Lung (tissue), 12 donors: ENCODE measurements around the gene NPAS3. TPM values are rescaled to one million over a fixed set of nuclear protein-coding genes. Genes with fewer than 3 reads are reported as not detected.

Experiments used
- ATAC-seq: fragments of 200-7000 bp; cut with Tn5 transposase; one replicate; pipeline ENCODE4 v1.9.1; 2020; ENCODE audit warnings: moderate number of reproducible peaks; ENCODE audit not compliant: insufficient read depth, low FRiP score
- DNase-seq, 3 donors: peaks; one replicate each; pipeline ENCODE4 v3.0.0-alpha.2; 2013 to 2017
- H3K27ac ChIP-seq, 2 donors: one replicate each; pipeline ENCODE4 v1.5.1; 2013; ENCODE audit warnings: mild to moderate bottlenecking in 2 of 2, moderate library complexity in 2 of 2, control low read depth in 1 of 2, inconsistent platforms in 1 of 2, low read depth in 1 of 2, low read length in 1 of 2
- H3K27me3 ChIP-seq, 3 donors: one replicate each; pipeline ENCODE4 v1.5.1; 2013; ENCODE audit warnings: low read length in 2 of 3; ENCODE audit not compliant: control insufficient read depth in 3 of 3, insufficient read depth in 3 of 3
- H3K36me3 ChIP-seq, 4 donors: one replicate each; pipeline ENCODE4 v1.5.1; 2013; ENCODE audit warnings: low read length in 4 of 4, mild to moderate bottlenecking in 1 of 4, moderate library complexity in 1 of 4; ENCODE audit not compliant: control insufficient read depth in 4 of 4, insufficient read depth in 4 of 4
- H3K4me1 ChIP-seq, 5 donors: one replicate each; pipeline ENCODE4 v1.5.1; 2013; ENCODE audit warnings: low read length in 5 of 5, mild to moderate bottlenecking in 2 of 5, moderate library complexity in 1 of 5; ENCODE audit not compliant: control insufficient read depth in 5 of 5, insufficient read depth in 5 of 5
- H3K4me3 ChIP-seq: one replicate; pipeline ENCODE4 v1.5.1; 2013; ENCODE audit warnings: mild to moderate bottlenecking, control low read depth, moderate library complexity
- H3K9ac ChIP-seq, 2 donors: one replicate each; pipeline ENCODE4 v1.5.1; 2013; ENCODE audit warnings: low read length in 2 of 2, control low read depth in 1 of 2; ENCODE audit not compliant: insufficient read depth in 1 of 2
- H3K9me3 ChIP-seq, 4 donors: one replicate each; pipeline ENCODE4 v1.5.1; 2013; ENCODE audit warnings: low read length in 3 of 4, mild to moderate bottlenecking in 1 of 4, moderate library complexity in 1 of 4; ENCODE audit not compliant: control insufficient read depth in 4 of 4, insufficient read depth in 3 of 4
- CTCF ChIP-seq: IDR thresholded peaks from 2 replicates; pipeline ENCODE4 v1.5.1; 2012; ENCODE audit warnings: mild to moderate bottlenecking; ENCODE audit errors: control extremely low read depth, extremely low read depth
- WGBS, 2 donors: extraction: QIAGEN DNeasy Blood & Tissue Kit; methylation state at CpG; one replicate each; pipeline ENCODE4 v1.1.7; 2013; 5-methylcytosine and 5-hydroxymethylcytosine counted together
- polyA plus RNA-seq, 2 donors: library from polyadenylated mRNA; stranded (reverse); fragments of 200-250 nt; gene quantifications; one replicate each; pipeline ENCODE4 v1.2.1, GENCODE V29; 2013
- total RNA-seq, 2 donors: library from RNA; depleted of rRNA in 1 of 2; stranded (reverse); fragments of >200 nt in 1 of 2; gene quantifications; one replicate each; pipeline ENCODE4 v1.2.1, GENCODE V29; 2014 to 2021
- donor health status: control.
- donor health status: control.
- donor health status: Bipolar disorder and iron deficiency.
- donor health status: healthy.
- donor health status: DM: yes; HTN: yes; CAD: no.

Gene NPAS3
- total and polyA plus RNA-seq, 4 donors = 0.13 to 0.48 (median 0.33) TPM

GRCh38 chr14:33127531-33127930 lies 188.9 kb downstream of the NPAS3 start:
- Histone ChIP-seq H3K4me3 (no peak overlapping the region), H3K9ac (no peak overlapping the region), H3K27me3 (peaks cover 0 to 7% (median 3%) of the 10 kb centered on the region in 3 donors), H3K4me1 (no peaks in the 10 kb centered on the region), H3K9me3 (no peaks in the 10 kb centered on the region), H3K27ac (no peak overlapping the region), H3K36me3 (no peaks in the 10 kb centered on the region)
- DNase-seq (no peak), ATAC-seq (no peak)
- WGBS, 2 donors = 64 to 75% methylated on average over 1 of the region's 1 CpG
- no peak for TF ChIP-seq CTCF

DNA sequence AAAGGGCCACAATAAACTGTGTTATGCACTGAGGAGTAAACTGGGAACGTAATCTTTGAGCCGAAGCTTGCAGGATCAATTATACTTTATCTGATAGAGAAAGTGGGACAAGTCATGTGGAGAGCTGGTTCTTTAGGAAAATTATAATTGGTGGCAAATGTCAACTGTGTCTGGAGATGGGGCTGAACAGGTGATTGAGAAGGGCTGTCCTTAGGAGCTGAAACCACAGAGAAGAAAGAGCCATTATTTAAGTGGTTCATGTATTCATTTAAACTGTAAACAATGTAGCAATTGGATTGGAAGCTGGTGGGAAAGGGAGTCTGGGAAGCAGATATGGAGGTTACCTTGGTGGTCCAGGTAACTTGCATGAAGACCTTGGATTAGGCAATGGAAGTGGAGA lies 193.1 kb downstream of the NPAS3 start:
- no peaks in the 10 kb centered on the region for H3K9me3 ChIP-seq
- ATAC-seq (no peak), DNase-seq (no peak)
- H3K4me3 ChIP-seq = no peak overlapping the region
- no peak overlapping the region for H3K9ac ChIP-seq
- no peaks in the 10 kb centered on the region for H3K36me3 ChIP-seq
- WGBS, 2 donors = 81 to 93% methylated on average over 2 of the region's 2 CpGs
- peaks cover 0 to 12% (median 7%) of the 10 kb centered on the region in 3 donors for H3K27me3 ChIP-seq
- H3K4me1 ChIP-seq = no peaks in the 10 kb centered on the region
- TF ChIP-seq CTCF = no peak
- no peak overlapping the region for H3K27ac ChIP-seq

DNA sequence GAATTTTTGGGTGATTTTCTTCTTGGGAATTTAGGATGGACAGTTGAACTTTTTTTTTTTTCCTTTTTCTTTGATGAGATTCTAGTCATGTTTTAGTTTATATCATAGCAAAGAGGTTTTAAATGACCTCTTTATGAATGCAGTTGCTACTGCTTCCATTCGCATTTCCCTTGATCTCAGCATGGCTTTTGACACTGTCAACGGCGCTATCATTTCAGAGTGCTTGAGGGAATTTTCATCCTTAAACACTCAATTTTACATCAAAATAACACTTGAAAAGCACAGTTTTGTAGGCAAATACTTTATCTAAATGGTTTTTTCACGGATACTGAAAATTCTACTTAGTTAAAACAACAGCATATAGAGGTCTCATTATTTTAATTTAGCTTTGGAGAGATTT lies 195.5 kb downstream of the NPAS3 start:
- 66 to 76% methylated on average over 4 of the region's 4 CpGs for WGBS, 2 donors
- no peak for TF ChIP-seq CTCF
- no peaks in the 10 kb centered on the region for H3K4me1 ChIP-seq
- no peak overlapping the region for H3K9ac ChIP-seq
- H3K27ac ChIP-seq = no peak overlapping the region
- H3K27me3 ChIP-seq = peaks cover 0 to 12% (median 4%) of the 10 kb centered on the region in 3 donors
- no peaks in the 10 kb centered on the region for H3K9me3 ChIP-seq
- ATAC-seq (no peak), DNase-seq (no peak)
- no peaks in the 10 kb centered on the region for H3K36me3 ChIP-seq
- H3K4me3 ChIP-seq = no peak overlapping the region

DNA sequence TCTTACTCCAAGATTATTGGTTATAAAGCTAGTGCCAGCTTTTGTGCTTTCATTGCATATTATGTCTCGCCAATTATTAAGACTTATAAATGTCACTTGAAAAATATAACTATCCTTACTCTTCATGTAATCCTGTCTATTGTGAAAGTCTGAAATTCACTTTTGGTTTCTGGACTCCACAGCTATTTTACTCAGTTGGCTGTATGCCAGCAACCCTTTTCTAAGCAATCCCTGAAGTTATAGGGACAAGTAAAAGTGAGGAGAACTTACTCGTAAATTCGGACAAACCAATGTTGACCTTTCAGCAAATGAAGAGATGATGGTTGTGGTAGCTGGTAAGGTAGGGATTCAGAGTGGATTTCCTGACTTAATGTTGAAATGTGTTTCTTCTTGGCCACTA lies 196.3 kb downstream of the NPAS3 start:
- ATAC-seq (no peak), DNase-seq (peak in 1 of 3 donors; percentile 29)
- Histone ChIP-seq H3K27ac (no peak overlapping the region), H3K4me1 (no peaks in the 10 kb centered on the region), H3K36me3 (no peaks in the 10 kb centered on the region), H3K9me3 (no peaks in the 10 kb centered on the region), H3K4me3 (no peak overlapping the region), H3K27me3 (peaks cover 0 to 12% (median 3%) of the 10 kb centered on the region in 3 donors), H3K9ac (no peak overlapping the region)
- 88 to 92% methylated on average over 3 of the region's 3 CpGs for WGBS, 2 donors
- TF ChIP-seq CTCF = no peak
